ENCODE results near the gene PDE9A.

The PDE9A gene

GRCh38 chr21:42739061-42739931 is 85.9 kb downstream of the PDE9A start:
- DNase-seq (ENCODE audit: low read depth, low spot score) = no peak

GRCh38 chr21:42740405-42740909 is 87.0 kb downstream of the PDE9A start:
- no peak for DNase-seq (ENCODE audit: low read depth, low spot score)

GRCh38 chr21:42741066-42741465 is 87.6 kb downstream of the PDE9A start:
- DNase-seq (ENCODE audit: low read depth, low spot score) = no peak

GRCh38 chr21:42744520-42745445 is 91.4 kb downstream of the PDE9A start:
- DNase-seq (ENCODE audit: low read depth, low spot score) = no peak

GRCh38 chr21:42745511-42746239 is 92.3 kb downstream of the PDE9A start:
- no peak for DNase-seq (ENCODE audit: low read depth, low spot score)

GRCh38 chr21:42746240-42746592 is 92.8 kb downstream of the PDE9A start:
- DNase-seq (ENCODE audit: low read depth, low spot score) = no peak

- DNase-seq (ENCODE audit: low read depth, low spot score) = no peak
These were observed 93.3 kb downstream of the PDE9A start for GRCh38 chr21:42746593-42747275.

GRCh38 chr21:42747276-42747701 is 93.9 kb downstream of the PDE9A start:
- DNase-seq (ENCODE audit: low read depth, low spot score) = no peak

GRCh38 chr21:42747746-42748351 is 94.4 kb downstream of the PDE9A start:
- no peak for DNase-seq (ENCODE audit: low read depth, low spot score)

- DNase-seq (ENCODE audit: low read depth, low spot score) = no peak
These were observed 95.3 kb downstream of the PDE9A start for GRCh38 chr21:42748620-42749176.

GRCh38 chr21:42750737-42751530 is 97.5 kb downstream of the PDE9A start:
- no peak for DNase-seq (ENCODE audit: low read depth, low spot score)

GRCh38 chr21:42751866-42752265 is 98.4 kb downstream of the PDE9A start:
- no peak for DNase-seq (ENCODE audit: low read depth, low spot score)

- DNase-seq (ENCODE audit: low read depth, low spot score) = no peak
These were observed 100.4 kb downstream of the PDE9A start for GRCh38 chr21:42753804-42754203.

- DNase-seq (ENCODE audit: low read depth, low spot score) = no peak
These were observed 101.0 kb downstream of the PDE9A start for GRCh38 chr21:42754270-42754933.

GRCh38 chr21:42755031-42755665 is 101.7 kb downstream of the PDE9A start:
- DNase-seq (ENCODE audit: low read depth, low spot score) = no peak

- no peak for DNase-seq (ENCODE audit: low read depth, low spot score)
These were observed 102.6 kb downstream of the PDE9A start for GRCh38 chr21:42755766-42756579.

GRCh38 chr21:42756580-42757250 is 103.3 kb downstream of the PDE9A start:
- DNase-seq (ENCODE audit: low read depth, low spot score) = no peak
